Ecto neural progenitor cell (in vitro differentiated cells): ENCODE results near the gene AFAP1L1.

Source experiments
- DNase-seq: peaks from one replicate; pipeline ENCODE4 v3.0.0-alpha.2; 2018; ENCODE audit warnings: low spot score

Gene AFAP1L1

DNA sequence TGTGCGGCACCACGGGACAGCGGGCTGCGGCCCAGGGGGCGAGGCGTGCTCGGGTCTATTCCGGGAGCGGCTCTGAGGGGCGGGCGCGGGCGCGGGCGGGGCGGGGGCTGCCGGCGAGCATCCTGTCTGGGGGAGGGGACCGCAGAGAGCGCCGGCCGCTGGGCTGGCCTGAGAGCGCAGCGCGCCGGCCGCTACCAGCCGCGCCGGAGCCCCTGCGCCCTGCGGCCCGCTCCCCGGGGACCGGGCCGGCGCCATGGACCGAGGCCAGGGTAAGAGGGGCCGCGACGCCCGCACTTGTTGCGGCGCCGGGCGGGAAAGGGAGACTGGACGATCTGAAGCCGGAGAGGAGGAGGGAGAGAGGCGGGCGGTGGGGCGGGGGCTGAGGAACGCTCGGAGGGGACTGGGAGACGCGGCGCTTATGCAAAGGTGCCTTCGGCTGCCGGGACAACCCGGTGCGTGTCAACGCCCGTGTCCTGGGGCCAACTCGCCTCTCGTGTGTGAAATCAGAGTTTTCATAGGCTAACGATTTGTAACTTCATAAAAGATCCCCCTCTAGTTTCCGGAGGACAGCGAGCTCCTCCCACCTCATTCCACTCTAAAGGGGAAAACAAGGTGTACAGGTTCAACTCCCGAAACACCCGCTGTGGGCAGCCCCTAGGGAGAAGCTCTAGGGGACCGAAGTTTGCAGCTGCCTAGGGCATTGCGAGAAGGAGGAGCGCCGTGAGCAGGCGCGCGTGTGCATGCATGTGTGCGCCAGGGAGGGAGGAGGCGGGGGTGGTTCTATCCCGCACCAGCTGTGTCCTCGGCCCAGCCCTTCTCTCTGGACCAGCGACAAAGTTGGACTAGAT lies at the start of gene AFAP1L1:
Gene AFAP1L1 (plus strand): TSS at position 144 of the 848 bp plus-strand sequence. CDS start 110 bp downstream, at position 254.
- DNase-seq, result peak; percentile 67

DNA sequence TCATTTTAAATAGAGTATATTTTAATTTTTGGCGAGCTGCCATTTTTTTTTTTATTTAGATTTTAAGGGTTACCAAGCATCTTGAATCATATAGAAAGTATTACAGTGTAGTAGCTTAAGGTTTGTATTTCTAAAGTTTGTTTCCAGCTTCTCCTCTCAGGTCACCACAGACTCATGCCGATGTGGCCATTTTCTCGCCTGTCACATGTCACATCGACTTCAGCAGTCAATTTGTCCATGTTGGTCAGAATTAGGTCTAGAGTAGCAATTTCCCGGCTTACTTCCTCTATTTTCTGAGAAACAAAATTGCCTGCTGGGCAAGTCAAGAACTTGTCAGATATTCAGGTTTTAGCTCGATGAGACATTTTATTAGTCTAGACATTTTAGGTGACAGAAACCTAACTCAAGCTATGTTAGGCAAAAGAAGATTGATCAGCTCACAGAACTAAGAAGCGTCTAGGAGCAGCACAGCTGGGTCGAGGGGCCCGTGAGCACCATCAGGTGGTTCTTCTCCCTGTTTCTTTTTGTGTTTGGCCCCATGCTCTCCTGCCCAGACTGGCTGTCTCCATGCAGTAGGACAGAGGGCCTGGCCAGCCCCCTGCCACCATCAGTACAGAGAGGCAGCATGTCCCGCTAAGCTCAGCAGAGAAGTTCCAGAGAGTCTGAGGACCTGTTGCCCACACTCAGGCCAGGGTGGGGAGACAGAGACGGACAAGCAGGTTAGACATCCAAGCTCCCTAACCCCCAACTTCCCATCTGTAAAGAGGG lies 48.4 kb upstream of the AFAP1L1 start:
- no peak for DNase-seq

DNA sequence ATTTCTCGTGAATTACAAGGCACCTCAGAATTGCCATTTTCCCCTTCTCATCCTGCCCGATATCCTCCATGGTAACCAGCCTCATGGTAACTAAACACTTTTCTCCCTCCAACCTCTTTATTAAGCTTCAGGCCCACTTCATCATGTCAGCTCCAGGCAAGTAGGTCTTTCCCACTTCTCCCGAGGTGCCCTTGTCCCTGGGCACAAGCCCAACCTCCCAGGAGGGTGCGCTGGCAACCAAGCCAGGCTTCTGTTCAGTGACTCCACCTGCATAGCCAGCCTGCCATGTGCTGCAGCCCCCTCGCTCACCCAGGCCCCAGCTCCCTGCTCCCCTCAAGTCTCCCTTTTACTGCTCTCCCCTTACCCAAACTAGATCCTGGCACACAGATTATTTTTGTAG lies 47.4 kb upstream of the AFAP1L1 start:
- DNase-seq, result no peak

DNA sequence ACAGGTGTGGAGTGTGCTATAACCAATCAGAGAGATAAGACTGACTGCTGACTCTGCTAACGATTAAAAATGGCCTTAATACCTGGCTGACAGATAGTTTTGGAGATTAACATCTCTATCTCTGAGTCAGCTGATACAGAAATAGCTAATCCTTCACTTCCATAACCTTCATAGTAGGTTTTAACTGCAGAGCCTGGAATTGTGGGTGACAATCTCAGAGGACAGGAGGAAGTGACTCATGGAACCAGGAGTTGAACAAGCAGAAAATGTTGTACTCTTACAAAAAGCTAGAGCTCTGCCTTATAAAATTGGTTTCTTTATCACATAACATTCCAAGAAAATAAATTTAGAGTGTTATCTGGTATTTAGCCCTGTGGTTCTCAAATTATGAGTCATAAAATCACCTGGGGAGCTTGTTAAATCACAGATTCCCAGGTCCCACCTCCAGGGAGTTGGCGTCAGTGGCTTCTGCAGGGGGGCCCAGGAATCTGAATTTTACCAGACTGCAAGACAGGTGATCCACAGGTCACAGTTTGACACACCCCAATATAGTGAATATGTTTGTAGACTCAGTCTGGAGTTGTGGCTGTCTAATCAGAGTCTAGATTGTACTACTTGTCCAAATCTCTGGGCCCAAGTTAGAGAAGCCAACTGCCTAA lies 44.4 kb upstream of the AFAP1L1 start:
- DNase-seq, result no peak

DNA sequence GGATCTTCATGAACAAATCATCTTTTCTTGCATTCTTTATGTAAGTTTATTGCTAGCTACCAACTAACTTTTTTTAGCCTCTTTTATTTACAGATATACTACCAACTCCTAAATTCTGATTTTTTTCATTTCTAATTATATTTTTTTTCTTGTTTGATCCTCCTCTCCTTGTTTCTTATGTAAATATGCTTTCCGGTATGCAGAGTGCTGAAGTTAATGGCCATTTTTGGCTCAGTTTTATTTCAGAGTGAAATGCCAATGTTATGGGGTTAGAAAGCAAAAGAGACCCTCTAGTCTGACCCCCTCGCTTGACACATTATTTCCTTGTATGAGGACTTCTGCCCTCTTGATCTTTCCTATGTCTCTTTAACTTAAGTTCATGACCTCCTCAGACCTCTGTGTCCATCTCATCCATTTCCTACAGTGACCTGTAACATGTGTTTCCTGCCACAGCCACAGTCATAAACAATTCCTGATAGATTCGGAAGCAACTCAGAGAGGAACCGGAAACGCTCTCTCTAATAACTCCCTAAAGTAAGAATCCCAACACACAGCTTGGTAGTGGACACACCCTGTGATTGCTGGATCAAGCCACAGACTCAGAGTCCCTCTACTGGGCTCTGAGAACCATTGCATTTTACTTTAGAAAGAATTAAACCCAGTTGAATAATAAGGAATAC lies 42.9 kb upstream of the AFAP1L1 start:
- DNase-seq, result no peak

GRCh38 chr5:149229298-149229937 lies 42.2 kb upstream of the AFAP1L1 start:
- DNase-seq, result no peak

DNA sequence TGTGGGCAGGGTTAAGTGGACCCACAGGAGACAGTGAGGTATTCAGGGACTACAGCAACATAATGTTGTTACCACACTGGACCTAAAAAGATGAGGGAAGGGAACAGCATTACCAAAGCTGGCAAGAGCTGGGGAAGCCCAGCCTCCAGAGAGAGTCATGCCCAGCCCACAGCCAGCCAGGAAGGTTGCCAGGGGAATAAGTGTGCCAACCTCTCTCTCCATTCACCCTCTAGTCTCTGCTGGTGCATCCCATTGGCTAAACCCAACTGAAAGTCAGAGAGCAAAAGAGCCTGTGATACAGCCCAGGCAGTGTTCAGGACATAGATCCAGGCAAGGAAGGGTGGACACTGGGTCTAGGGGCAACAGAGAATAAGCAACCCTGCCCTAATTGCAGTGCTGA lies 35.8 kb upstream of the AFAP1L1 start:
- DNase-seq, result no peak

DNA sequence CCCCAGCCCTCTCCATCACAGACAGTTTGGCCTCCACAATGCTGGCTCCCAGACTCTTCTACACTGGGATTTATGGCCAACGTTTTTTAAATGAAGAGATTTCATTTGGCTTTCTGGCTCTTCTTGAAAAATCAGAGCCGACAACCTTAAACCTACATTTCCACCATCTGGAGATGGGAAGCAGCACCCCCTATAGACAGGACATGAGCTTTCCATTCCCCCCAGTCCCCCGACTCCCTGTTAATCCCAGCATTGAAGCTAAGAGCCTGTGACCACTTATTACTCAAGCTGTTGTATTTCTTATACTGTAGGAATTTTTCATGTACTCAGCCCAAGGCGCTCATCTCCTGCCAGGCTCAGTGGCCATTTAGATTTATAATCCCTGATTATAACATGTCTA lies 34.0 kb upstream of the AFAP1L1 start:
- no peak for DNase-seq

DNA sequence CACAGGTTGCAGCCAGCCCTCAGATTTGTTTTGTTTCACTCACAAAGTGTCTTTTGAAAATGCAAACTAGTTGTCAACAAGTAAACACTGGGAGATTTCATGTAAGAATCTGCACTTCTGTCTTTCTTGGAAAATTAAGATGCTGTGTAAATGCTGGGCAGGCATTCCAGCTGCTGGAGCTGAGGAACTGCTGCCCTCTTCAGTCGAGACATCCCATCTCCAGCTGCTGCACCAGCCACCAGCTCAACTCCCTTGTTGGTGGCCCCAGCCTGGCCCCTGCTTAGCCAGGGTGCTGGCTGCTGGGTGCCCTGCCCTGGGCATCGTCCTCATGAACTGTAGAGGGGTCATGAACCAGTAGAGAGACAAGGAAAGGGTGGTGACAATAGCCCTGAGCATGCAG lies 33.1 kb upstream of the AFAP1L1 start:
- no peak for DNase-seq

- no peak for DNase-seq
Observed at GRCh38 chr5:149239917-149240316, 31.7 kb upstream of the AFAP1L1 start.

DNA sequence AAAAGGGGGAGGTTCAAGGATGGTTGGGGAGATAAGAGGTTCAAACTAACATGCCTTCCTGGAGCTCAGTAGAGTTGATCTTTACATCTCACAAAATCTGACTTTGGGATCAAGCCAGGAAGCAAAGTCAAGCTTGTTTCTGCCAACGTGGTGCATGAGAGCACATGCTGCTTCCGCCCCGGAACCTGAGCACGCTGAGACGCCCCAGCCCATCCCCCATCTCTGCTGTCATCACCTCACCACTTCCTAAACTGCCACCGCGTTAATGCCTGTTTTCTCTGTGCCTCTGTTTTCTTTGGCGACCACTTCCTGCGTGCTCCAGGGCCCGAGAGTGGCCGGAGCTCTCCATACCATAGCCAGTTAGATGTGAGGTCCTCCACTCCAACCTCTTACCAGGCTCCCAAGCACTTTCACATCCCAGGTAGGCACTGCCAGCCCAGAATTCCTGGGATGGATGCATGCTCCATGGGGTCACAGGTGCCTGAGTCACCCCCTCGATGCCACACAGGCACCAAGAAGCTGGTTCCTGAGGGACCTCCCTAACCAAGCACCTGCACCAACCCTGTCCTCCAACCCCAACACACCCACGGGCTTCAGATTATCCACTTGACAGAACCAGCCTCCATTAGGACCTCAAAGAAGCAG lies 31.2 kb upstream of the AFAP1L1 start:
- DNase-seq, result no peak

GRCh38 chr5:149242339-149242738 lies 29.3 kb upstream of the AFAP1L1 start:
- no peak for DNase-seq

DNA sequence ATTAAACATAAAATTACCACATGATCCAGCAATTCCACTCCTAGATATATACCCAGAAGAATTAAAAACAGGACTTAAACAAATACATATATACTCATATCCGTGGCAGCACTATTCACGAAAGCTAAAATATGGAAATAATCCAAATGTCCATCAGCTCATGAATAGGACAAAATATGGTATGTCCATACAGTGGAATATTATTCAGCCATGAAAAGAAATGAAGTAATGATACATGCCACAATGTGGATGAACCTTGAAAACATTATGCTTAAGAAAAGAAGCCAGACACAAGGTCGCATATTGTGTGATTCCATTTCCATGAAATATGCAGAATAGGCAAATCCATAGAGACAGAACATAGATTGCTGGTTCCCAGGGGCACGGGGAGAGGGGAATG lies 24.8 kb upstream of the AFAP1L1 start:
- no peak for DNase-seq

- DNase-seq, result no peak
Observed at GRCh38 chr5:149247726-149248125, 23.9 kb upstream of the AFAP1L1 start.

DNA sequence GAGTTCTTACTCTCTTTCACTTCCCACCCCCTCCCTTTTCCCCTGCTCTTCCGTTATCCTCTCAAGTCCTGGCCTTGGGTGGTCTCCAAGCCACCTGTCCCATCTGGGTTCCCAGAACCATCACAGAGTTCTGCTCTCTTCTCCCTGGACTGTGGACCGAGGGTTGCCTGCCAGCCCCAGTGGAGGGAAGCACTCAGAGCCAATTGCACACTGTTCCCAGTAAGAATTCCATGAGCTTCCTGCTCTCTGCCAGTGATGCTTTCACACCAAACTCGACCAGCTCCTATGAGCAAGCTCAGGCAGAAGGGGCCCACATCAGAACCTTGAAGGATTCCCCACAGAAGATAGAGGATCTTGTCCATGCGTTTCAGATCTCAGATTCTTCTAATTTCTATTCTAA lies 20.1 kb upstream of the AFAP1L1 start:
- no peak for DNase-seq

DNA sequence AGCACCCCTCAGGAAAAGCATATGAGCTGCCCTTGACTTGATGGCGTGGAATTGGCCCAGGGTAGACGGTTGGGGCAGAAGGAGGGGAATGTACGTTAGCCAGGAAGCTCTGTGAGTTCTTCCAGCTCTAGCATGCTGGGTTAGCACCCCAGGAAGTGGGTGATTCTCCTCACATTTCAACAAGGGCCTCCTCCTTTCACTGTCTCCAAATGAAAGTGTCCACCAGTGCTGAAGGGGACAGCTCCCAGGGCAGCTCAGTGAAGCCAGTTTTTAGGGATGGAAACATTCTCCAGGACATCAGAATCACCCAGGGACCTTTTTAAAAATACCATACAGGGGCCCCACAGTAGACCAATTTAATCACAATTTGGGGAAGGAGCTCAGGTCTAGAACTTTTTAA lies 17.2 kb upstream of the AFAP1L1 start:
- DNase-seq, result no peak

- DNase-seq, result no peak
Observed at GRCh38 chr5:149256451-149256850, 15.2 kb upstream of the AFAP1L1 start.

DNA sequence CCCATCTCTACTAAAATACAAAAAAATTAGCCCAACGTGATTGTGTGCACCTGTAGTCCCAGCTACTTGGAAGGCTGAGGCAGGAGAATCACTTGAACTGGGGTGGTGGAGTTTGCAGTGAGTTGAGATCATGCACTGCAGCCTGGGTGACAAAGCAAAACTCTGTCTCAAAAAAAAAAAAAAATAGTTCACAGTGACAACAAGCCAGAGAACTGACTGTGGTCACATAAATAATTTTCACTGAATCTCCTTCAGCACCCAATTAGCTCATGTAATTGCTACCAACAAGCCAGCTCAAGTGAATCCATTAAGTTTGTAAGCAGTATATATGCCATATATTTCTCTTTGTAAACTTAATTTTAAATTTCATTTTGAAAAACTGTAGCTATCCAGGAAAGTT lies 14.5 kb upstream of the AFAP1L1 start:
- no peak for DNase-seq

DNA sequence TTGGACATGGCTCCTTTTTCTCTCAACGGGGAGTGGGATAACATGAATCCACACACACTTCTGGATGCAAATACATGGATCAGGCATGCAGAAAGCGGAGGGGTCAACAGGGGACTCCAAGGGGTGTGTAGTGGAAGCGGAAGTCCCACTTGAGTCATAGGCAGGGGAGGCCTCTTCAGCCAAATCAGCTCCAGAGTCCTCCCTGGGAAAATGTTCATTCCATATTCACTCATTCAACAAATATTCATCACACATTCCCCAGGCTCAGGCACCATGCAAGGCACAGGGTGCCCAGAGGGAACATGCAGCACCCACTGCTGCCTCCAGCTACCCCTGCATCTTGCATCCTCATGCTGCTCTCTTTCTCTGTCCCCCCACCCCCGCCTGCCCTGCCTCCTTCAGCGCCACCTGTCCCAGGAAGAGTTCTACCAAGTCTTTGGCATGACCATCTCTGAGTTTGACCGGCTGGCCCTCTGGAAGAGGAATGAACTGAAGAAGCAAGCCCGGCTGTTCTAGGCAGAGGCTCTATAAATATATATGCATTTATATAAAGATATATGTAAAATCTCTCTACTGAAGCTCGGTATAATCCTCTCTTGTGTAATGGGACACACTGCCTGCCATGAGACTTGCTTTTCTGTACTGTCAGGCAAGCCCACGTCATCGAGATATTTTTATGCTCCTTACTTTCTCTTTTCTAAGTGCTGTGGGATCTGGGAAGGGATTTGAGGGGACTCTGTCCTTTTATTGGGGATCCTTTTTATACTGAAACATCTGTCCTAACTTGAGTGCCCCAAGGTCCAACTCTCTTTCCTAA lies 13.6 kb upstream of the AFAP1L1 start:
- no peak for DNase-seq

- DNase-seq, result no peak
Observed at GRCh38 chr5:149260761-149261160, 10.9 kb upstream of the AFAP1L1 start.
